IPS DF 4.7 (cell line): ENCODE data around the gene ACADL.
"Not testable (repeated sequence)": the region's sequence is repeated elsewhere in the genome, so short reads cannot be mapped to it uniquely, and the experiment has no call there.

Experiments
- DNase-seq: peaks from one replicate; pipeline ENCODE4 v3.0.0-alpha.2; 2013; ENCODE audit warnings: low spot score; ENCODE audit errors: extremely low read depth

Gene ACADL

GRCh38 chr2:210203147-210203546, 22.1 kb downstream of the ACADL start:
- no peak for DNase-seq

- DNase-seq = no peak
Measured at GRCh38 chr2:210199854-210200253, 25.4 kb downstream of the ACADL start.

GRCh38 chr2:210199186-210199765, 26.0 kb downstream of the ACADL start:
- DNase-seq = no peak

- no peak for DNase-seq
Measured at GRCh38 chr2:210198326-210198725, 26.9 kb downstream of the ACADL start.

GRCh38 chr2:210197720-210198119, 27.5 kb downstream of the ACADL start:
- no peak for DNase-seq

- no peak for DNase-seq
Measured at GRCh38 chr2:210195101-210195852, 30.0 kb downstream of the ACADL start.

- DNase-seq = no peak
Measured at GRCh38 chr2:210190345-210190744, 34.9 kb downstream of the ACADL start.

- DNase-seq = no peak
Measured at GRCh38 chr2:210189452-210190138, 35.7 kb downstream of the ACADL start.

- no peak for DNase-seq
Measured at GRCh38 chr2:210188755-210189154, 36.5 kb downstream of the ACADL start.

- DNase-seq = no peak
Measured at GRCh38 chr2:210188190-210188589, 37.1 kb downstream of the ACADL start.

- not testable (repeated sequence) for DNase-seq
Measured at GRCh38 chr2:210183936-210184335, 41.3 kb downstream of the ACADL start.

GRCh38 chr2:210181606-210182088, 43.6 kb downstream of the ACADL start:
- not testable (repeated sequence) for DNase-seq

- not testable (repeated sequence) for DNase-seq
Measured at GRCh38 chr2:210181033-210181605, 44.1 kb downstream of the ACADL start.

- DNase-seq = no peak
Measured at GRCh38 chr2:210180477-210180876, 44.8 kb downstream of the ACADL start.

GRCh38 chr2:210179351-210179990, 45.8 kb downstream of the ACADL start:
- DNase-seq = no peak

GRCh38 chr2:210177769-210178168, 47.5 kb downstream of the ACADL start:
- peak; percentile 53 for DNase-seq

GRCh38 chr2:210177115-210177514, 48.1 kb downstream of the ACADL start:
- DNase-seq = not testable (repeated sequence)

GRCh38 chr2:210174086-210174485, 51.2 kb downstream of the ACADL start:
- no peak for DNase-seq

GRCh38 chr2:210172219-210172575, 53.0 kb downstream of the ACADL start:
- DNase-seq = no peak

- peak; percentile 38 for DNase-seq
Measured at GRCh38 chr2:210171309-210172218, 53.7 kb downstream of the ACADL start, which contains the start of gene KANSL1L. Gene KANSL1L (minus strand): TSS chr2:210171409. CDS start chr2:210154582, 16,827 bp downstream.
